Thyroid gland (tissue), 4 donors: Measurements from ENCODE around the gene NR2C2.

Experiments
- CTCF ChIP-seq, 6 experiments: fragments of 200-600 bp in 3 of 6; fragments of 450-650 bp in 3 of 6; sonication (generic) in 3 of 6; IDR thresholded peaks; one replicate each; pipeline ENCODE4 v1.5.1; 2016 to 2019; ENCODE audit warnings: antibody characterized with exemption in 6 of 6, mild to moderate bottlenecking in 2 of 6, inconsistent platforms in 1 of 6, moderate library complexity in 1 of 6
- POLR2A ChIP-seq, 2 donors: fragments of 450-650 bp; IDR thresholded peaks; one replicate each; pipeline ENCODE4 v1.6.1; 2017; ENCODE audit warnings: antibody characterized with exemption in 2 of 2, mild to moderate bottlenecking in 2 of 2, moderate library complexity in 1 of 2

GRCh38 chr3:14976317-14976716, 28.9 kb downstream of the NR2C2 start:
- no peak for TF ChIP-seq POLR2A (IDR thresholded peaks at IDR 0.05)
- TF ChIP-seq CTCF (IDR thresholded peaks at IDR 0.05), result no peak
